Esophagus muscularis mucosa (tissue), 4 donors: ENCODE measurements around the gene NLRP3.

Source experiments
- CTCF ChIP-seq, 3 experiments: fragments of 200-600 bp in 2 of 3; fragments of 450-650 bp in 1 of 3; sonication (generic) in 2 of 3; IDR thresholded peaks; one replicate each; pipeline ENCODE4 v1.5.1; 2017 to 2019; ENCODE audit warnings: antibody characterized with exemption in 3 of 3, mild to moderate bottlenecking in 2 of 3, moderate library complexity in 1 of 3
- EP300 ChIP-seq: sonication (generic); formaldehyde crosslinking; IDR thresholded peaks from one replicate; pipeline ENCODE4 v1.6.1; 2017; ENCODE audit warnings: antibody characterized with exemption
- POLR2A ChIP-seq: fragments of 450-650 bp; IDR thresholded peaks from one replicate; pipeline ENCODE4 v1.6.1; 2017; ENCODE audit warnings: antibody characterized with exemption, moderate library complexity, mild to moderate bottlenecking, low read depth

DNA sequence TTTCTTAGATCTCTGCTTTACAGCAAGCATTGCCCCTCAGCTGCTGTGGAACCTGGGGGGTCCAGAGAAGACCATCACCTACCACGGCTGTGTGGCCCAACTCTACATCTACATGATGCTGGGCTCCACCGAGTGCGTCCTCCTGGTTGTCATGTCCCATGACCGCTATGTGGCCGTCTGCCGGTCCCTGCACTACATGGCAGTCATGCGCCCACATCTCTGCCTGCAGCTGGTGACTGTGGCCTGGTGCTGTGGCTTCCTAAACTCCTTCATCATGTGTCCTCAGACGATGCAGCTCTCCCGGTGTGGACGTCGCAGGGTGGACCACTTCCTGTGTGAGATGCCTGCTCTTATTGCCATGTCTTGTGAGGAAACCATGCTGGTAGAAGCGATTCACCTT, 75.4 kb downstream of the NLRP3 start:
- TF ChIP-seq POLR2A (no peak), CTCF (IDR thresholded peaks at IDR 0.05) (no peak), EP300 (no peak)
